C4-2B (cell line): ENCODE results near the gene ERMARD.

Experiments used
- H3K27ac ChIP-seq: fragments of 450-650 bp; 2 replicates; pipeline ENCODE4 v1.5.1; 2017
- ZFX ChIP-seq: fragments of 450-650 bp; IDR thresholded peaks from 2 replicates; pipeline ENCODE4 v1.6.1; 2017
- TF ChIP-seq, protein P1 (sequence below): fragments of 450-650 bp; conservative IDR thresholded peaks from 2 replicates; pipeline ENCODE4 v1.5.1; 2017; ENCODE audit warnings: mild to moderate bottlenecking

Gene ERMARD

DNA sequence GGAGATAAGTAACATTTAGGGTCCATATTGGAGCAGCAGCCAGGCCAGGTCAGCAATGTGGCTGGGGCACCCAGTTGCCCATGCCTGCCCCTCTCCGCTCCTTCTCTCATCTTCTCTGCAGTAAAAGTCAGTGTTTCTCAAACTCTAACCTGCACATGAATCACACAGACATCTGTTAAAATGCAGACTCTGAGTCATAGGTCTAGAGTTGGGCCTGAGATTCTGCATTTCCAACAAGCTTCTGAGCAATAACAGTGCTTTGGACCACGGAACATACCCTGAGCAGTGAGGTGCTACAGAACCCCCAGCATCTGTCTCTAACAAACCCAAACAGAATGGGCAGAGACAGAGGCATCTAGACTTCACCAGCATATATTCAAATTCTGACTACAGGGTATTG, 37.2 kb upstream of the ERMARD start:
- TF ChIP-seq, protein P1, sequence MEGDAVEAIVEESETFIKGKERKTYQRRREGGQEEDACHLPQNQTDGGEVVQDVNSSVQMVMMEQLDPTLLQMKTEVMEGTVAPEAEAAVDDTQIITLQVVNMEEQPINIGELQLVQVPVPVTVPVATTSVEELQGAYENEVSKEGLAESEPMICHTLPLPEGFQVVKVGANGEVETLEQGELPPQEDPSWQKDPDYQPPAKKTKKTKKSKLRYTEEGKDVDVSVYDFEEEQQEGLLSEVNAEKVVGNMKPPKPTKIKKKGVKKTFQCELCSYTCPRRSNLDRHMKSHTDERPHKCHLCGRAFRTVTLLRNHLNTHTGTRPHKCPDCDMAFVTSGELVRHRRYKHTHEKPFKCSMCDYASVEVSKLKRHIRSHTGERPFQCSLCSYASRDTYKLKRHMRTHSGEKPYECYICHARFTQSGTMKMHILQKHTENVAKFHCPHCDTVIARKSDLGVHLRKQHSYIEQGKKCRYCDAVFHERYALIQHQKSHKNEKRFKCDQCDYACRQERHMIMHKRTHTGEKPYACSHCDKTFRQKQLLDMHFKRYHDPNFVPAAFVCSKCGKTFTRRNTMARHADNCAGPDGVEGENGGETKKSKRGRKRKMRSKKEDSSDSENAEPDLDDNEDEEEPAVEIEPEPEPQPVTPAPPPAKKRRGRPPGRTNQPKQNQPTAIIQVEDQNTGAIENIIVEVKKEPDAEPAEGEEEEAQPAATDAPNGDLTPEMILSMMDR, result no peak
- TF ChIP-seq ZFX, result no peak
- no peak overlapping the region for H3K27ac ChIP-seq

DNA sequence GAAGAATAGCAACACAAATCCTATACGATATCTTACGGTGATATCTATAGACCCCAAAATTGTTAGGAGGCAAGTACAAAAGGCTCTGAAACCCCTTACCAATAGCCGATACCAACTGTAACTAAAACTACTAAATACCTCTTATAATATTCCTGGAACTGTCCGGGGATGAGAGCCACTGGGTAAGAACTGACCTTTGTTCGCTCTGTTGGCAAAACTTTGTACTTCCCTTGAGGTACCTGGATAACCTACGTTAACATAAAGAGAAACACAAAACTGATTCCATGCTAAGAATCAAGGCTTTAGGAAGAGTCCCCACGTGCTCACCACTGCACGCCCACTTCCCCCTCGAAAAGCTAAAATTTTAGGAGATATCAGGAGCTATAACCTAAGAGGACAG, 36.8 kb upstream of the ERMARD start:
- no peak for TF ChIP-seq ZFX
- TF ChIP-seq, protein P1, result no peak
- no peak overlapping the region for H3K27ac ChIP-seq

DNA sequence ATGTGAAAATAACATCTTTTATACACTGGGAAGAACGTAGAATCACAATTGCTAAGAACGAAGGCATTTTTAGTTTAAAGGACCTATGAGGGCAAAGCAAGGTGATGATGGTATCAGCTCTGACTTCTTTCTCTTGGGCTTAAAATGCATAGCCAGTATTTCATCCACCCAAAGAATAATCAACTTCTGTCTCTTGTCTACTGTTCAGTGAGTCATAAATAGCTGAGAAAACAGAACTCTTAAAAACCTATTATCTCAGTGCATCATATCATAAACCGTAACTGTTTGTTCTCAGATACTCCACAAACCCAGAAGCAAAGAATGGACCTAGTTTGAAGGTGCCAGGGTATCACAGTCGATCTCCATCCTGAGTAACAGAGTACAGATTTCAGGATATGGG, 32.3 kb upstream of the ERMARD start:
- H3K27ac ChIP-seq, result no peak overlapping the region
- TF ChIP-seq ZFX, result no peak
- TF ChIP-seq, protein P1, result no peak

DNA sequence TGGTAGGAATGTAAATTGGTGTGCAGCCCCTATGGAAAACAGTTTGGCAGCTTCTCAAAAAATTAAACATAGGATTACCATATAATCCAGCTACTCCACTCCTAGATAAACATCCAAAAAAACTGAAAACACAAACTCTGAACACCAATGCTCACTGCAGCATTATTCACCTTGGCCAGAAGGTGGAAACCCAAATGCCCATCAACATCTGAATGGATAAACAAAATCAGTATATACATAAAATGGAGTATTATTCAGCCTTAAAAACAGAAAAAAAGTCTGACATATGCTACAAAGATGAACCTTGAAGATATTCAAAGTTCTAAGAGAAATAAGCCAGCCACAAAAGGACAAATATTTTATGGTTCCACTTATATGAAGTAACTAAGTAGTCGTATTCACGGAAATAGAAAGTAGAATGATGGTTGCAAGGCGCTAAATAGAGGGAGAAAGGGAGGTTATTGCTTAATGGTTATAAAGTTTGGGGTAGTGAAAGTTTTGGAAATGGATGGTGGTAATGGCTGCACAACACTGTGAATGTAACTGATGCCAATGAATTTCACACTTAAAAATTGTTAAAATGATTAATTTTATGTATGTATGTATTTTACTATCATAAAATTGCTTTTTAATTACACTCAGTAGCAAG, 31.1 kb upstream of the ERMARD start:
- TF ChIP-seq, protein P1, result peak; percentile 23; the same call in 1 of the 2 replicates
- TF ChIP-seq ZFX, result no peak

DNA sequence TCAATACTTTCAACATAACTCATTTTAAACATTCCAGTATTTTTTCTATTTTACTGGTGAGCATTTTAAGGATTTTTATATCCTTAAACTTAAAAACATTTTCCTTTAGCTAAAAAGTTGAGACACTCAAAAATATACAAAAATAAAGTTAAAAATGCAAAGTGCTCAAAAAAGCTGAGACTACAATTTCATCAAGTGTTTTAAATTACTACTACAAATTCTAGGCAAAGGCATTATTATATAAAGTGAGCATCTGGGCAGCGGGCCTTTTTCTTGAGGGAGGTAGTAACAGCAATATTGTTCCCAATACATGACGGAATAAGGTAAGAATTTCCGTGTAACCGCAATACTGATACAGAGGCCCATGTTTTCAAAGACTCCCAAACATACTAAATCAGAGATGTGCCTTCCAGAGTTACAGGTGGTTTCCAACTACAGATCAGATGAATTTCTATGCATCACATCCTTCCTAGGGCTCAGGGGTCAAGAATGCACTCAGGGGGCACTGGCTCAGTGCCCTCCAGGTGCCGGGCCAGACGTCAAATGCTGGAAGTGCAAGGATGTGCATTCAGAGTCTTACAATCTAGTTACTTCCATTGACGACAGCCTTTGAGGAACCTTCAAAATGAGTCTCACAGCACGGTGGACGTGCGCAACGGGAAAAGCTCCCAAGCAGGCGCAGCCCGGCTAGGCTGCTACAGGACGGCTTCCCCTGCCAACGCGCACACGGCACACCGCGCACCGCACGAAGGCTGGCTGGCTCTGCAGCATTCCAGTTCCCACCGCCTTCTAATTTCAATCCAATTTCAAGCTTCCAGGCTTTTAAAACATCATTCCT, 28.8 kb upstream of the ERMARD start:
- H3K27ac ChIP-seq, result peak overlapping the region; percentile 70
- TF ChIP-seq, protein P1, result no peak
- TF ChIP-seq ZFX, result no peak

More for the DNA sequence above, 31.1 kb upstream of the ERMARD start:
- H3K27ac ChIP-seq, result no peak overlapping the region

DNA sequence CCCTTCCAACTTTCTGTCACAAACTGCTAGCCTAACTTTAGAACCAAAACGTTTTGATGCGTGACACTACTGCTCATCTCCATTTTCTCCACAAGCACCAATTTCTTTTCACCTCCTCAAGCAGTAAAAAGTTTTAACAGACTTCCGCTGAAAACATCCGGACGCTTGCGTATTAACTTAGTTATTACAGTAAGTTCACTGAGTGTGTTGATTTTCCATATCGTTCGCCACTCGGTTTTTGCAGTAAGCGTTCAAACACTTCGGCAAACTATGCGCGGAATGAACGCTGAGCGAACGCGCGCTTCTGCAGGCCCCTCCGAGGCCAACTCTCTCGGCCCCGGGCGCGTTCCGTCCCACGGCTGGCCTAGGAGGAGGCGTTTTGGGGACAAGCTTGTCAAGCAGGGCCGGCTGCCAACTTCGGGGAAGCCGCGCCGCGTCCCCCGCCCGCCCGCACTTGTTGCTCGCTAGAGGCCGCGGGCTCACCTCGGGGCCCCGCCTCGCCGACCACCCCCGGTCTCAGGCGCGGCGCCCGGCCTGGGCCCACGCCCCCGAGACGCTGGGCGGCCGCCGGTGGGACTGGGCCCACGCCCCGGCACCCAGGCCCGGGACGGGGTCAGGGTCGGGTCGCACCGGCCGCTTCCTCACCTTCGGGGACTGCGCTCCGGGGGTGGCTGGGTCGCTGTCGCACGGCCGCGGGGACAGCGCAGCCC, 28.1 kb upstream of the ERMARD start:
- H3K27ac ChIP-seq, result peak overlapping the region; percentile 70
- TF ChIP-seq, protein P1, result no peak
- peak; percentile 84 for TF ChIP-seq ZFX
